GM20000 (cell line): ENCODE measurements around the gene UBE2A.

Source experiments
- DNase-seq: peaks from one replicate; pipeline ENCODE4 v3.0.0; 2012; ENCODE audit warnings: low spot score
- TF ChIP-seq, protein P1 (sequence below): IDR thresholded peaks from 2 replicates; pipeline ENCODE4 v1.5.1; 2012; ENCODE audit warnings: mild to moderate bottlenecking, control low read depth; ENCODE audit errors: extremely low read depth, missing control alignments

UBE2A gene

DNA sequence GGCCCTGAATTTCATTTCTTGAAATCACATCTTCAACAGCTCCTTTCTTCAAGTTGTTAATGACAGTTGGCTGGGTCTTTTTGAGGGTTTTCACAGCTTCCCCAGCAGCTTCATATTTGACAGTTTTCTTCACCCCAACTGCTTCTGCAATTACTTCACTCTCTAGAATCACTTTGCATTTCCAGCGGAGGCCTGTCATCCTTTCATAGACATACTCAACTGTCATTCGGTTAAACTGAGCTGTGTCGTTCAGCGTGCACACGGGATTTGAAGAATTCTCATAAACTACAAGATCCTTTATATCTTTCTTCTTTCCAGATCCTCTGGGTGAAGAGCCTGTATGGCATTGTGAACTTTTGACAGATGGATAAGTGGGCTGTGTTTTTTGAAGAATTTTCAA, 15.4 kb downstream of the UBE2A start:
- TF ChIP-seq, protein P1, sequence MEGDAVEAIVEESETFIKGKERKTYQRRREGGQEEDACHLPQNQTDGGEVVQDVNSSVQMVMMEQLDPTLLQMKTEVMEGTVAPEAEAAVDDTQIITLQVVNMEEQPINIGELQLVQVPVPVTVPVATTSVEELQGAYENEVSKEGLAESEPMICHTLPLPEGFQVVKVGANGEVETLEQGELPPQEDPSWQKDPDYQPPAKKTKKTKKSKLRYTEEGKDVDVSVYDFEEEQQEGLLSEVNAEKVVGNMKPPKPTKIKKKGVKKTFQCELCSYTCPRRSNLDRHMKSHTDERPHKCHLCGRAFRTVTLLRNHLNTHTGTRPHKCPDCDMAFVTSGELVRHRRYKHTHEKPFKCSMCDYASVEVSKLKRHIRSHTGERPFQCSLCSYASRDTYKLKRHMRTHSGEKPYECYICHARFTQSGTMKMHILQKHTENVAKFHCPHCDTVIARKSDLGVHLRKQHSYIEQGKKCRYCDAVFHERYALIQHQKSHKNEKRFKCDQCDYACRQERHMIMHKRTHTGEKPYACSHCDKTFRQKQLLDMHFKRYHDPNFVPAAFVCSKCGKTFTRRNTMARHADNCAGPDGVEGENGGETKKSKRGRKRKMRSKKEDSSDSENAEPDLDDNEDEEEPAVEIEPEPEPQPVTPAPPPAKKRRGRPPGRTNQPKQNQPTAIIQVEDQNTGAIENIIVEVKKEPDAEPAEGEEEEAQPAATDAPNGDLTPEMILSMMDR = no peak
- no peak for DNase-seq

DNA sequence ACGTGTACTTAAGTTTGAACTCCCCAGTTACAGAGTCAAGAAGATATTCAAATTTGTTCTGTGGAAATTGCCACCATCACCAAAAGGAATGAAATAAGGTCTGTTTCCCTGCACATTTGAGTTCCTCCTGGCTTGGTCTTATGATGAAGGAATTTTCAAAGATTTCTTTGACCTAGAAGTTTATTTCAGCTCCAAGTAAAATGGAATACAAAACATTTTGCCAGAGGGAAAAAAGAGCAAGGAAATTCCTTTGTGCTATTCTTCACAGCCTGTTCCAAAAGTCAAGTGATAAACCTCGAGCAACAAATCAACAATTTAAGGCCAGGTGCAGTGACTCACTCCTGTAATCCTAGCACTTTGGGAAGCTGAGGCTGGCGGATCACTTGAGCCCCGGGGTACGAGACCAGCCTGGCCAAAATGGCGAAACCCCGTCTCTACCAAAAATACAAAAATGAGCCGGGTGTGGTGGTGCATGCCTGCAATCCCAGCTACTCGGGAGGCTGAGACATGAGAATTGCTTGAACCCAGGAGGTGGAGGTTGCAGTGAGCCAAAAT, 28.4 kb downstream of the UBE2A start:
- TF ChIP-seq, protein P1 = no peak
- no peak for DNase-seq

DNA sequence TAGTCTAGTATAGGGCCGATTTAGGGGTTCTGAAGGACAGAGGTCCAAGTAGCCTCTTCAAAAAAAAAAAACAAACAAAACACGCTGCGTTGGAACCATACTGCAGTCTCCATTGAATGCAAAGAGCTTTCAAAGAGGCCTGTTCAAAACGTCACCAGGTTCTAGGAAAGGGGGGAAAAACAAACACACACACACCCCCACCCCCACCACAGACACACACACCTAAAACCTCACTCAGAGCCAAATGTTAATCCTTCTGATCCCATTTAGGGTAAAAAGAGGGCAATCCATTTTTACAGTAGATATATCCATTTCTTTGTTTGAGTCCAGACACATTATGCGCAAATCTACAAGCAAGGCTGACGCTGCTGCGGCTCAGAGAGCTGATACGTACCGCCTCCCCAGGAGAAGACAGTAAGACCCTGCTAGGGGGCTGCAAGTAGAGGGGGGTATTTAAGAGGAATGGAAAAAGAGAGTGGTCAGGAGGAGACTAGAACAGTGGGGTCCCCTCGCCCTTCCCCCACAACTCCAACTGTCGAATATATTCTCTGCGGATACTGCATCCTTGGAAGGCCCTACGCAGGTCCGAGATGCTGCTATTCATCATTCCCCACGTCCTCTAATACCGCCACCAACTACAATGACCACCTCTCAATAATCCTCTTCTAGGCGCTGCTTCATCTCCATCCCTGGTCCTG, 30.6 kb downstream of the UBE2A start:
- TF ChIP-seq, protein P1 = no peak
- DNase-seq = no peak

DNA sequence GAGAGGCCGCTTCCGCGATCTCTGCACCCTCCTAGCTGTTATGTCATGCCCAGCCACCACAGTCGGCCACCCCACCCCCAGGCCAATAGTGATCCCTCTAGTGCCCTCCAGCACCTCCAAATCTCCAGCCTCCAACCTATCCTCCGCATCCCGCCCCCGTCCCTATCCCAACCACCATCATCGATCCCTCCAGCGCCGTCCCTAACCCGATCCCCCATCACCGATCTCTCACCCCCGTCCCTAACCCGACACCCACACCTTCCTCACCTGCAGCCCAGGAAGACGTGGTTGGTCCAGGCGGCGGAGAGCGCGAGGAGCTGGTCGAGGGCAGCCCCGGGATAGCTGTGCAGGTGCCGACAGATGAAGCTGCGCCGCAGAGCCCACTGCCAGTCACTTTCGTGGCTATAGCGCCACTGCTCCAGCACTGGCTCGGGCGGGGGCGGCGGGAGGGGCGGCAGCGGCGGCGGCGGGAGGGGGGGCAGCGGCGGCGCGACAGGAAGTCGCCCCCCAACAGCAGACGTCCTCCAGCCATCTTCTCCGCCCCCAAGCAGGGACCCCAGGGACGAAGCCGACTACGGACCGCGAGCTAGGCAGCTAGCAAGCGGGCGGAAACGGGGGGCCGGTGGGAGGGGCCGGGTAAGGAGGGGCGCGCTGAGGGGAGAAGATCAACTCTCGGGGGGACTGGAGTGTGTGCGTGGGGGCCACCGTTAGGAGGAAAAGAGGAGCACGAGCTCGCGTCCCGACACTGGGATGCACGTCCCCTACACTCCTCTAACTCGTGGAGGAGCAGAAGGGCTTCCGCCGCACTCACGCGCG, 31.3 kb downstream of the UBE2A start:
- TF ChIP-seq, protein P1 = no peak
- peak; percentile 36 for DNase-seq

DNA sequence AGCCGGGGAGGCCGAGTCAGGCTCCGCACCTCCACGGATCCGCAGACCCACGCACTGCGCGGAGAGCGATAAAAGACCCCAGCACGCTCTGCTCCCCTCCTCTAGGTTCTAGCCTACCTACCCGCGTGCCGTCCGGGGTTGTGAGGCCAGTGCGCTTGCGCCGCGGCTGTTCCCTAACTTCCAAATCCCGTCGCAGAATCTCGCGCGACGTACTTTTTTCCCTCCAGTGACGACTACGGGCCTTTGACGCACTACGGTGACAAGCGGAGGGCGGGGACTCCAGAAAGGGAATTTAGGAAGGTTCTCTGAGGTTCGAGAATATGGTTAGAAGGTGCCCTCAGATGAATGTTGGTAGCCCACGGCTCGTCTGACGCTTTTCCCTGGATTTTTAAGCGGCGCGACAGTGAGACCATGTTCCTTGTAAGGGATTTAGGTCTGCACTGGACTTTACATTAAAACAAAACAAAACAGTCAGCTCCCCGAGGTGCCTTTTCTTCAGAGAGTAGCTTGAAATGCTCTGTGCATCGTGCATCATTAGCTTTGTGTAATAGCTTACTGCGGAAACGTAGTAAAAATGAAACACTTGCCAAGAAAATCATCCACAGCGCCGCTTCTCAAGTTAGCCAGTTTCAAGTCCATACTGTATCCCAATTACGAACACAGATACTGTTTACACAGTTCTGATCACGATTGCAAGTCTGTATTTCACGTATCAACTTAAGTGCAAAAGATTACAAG, 32.1 kb downstream of the UBE2A start, which contains the start of gene NKRF:
NKRF (minus strand) TSS at position 145 of the 738 bp plus-strand sequence.
- peak; percentile 87 for DNase-seq
- TF ChIP-seq, protein P1 = no peak

DNA sequence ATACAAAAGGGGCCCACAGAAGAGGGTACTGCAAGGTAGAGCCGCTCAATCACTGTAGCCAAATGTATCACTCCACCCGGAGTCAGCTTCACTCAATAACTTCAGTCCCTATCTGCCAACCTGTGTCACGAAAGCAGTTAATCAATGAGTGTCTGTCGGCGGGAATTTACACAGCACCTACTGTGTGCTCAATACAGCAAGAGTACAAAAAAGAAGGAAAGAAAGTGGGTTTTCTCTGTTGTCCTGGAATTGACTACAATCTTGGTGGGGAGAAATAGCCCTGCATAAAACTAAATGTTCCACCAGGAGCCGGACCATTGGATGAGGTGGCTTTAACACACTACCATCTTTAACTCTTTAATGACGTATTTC, 32.6 kb downstream of the UBE2A start:
- TF ChIP-seq, protein P1 = no peak
- no peak for DNase-seq
